G401.6 (cell line): ENCODE results near the gene PRX.
"Not testable (repeated sequence)": the region's sequence is repeated elsewhere in the genome, so short reads cannot be mapped to it uniquely, and the experiment has no call there.

ENCODE experiments used
- FAIRE-seq: peaks from 2 replicates; lab custom pipeline; 2012; peaks lifted over from hg19 to GRCh38; lab: Jason Lieb, UNC

PRX gene, protein sequence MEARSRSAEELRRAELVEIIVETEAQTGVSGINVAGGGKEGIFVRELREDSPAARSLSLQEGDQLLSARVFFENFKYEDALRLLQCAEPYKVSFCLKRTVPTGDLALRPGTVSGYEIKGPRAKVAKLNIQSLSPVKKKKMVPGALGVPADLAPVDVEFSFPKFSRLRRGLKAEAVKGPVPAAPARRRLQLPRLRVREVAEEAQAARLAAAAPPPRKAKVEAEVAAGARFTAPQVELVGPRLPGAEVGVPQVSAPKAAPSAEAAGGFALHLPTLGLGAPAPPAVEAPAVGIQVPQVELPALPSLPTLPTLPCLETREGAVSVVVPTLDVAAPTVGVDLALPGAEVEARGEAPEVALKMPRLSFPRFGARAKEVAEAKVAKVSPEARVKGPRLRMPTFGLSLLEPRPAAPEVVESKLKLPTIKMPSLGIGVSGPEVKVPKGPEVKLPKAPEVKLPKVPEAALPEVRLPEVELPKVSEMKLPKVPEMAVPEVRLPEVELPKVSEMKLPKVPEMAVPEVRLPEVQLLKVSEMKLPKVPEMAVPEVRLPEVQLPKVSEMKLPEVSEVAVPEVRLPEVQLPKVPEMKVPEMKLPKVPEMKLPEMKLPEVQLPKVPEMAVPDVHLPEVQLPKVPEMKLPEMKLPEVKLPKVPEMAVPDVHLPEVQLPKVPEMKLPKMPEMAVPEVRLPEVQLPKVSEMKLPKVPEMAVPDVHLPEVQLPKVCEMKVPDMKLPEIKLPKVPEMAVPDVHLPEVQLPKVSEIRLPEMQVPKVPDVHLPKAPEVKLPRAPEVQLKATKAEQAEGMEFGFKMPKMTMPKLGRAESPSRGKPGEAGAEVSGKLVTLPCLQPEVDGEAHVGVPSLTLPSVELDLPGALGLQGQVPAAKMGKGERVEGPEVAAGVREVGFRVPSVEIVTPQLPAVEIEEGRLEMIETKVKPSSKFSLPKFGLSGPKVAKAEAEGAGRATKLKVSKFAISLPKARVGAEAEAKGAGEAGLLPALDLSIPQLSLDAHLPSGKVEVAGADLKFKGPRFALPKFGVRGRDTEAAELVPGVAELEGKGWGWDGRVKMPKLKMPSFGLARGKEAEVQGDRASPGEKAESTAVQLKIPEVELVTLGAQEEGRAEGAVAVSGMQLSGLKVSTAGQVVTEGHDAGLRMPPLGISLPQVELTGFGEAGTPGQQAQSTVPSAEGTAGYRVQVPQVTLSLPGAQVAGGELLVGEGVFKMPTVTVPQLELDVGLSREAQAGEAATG (N-terminal part only)

DNA sequence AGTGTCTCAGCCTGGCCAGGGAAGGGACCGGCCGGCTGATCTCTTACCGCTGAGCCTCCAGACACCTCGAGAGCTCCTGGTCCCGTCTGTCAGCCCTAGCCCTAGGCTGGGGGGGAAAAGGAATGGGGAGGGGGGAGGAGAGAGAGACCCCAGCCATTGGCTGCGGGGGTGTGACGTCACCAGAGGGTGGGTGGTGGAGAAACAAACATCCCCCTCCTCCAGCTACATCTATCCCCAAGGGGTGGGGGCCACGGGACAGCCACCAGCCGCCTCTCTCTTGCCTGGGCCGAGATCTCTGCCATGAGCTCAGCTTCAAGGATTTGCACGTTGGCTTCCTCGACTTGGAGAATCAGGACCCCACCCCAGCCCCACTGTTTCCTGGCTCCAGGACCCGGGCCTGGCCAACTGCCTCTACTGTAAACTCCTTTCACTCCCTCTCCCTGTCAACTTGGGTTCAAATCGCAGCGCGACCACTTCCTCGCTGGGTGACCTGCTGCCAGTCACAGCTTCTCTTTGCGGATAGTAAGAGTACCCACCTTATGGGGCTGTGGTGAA is at the start of gene PRX:
Gene PRX, minus strand, starts transcription at position 88 of the 555 bp plus-strand sequence. CDS start 5,446 bp downstream, outside the sequence.
- FAIRE-seq: no peak

DNA sequence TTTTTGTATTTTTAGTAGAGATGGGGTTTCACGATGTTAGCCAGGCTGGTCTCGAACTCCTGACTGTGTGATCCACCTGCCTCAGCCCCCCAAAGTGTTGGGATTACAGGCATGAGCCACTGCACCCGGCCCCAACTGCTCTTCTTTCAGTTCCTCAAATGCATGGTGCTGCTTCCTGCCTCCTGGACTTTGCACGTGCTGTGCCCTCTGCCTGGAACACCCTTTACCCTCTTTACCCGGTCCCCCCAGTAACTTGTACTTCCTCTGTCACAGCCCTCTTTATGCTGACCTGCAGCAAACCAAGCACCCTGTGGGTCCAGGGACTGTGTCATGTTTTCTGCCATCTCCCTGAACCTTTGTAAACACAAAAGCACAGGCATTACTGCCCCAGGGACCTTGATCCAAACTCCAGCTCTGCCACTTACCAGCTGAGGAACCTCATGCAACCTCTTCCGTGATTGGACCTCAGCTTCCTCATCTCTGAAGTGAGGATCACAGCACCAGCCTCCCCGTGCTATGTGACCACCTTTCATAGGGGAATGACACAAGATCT is 48.6 kb upstream of the PRX start:
- FAIRE-seq: no peak

DNA sequence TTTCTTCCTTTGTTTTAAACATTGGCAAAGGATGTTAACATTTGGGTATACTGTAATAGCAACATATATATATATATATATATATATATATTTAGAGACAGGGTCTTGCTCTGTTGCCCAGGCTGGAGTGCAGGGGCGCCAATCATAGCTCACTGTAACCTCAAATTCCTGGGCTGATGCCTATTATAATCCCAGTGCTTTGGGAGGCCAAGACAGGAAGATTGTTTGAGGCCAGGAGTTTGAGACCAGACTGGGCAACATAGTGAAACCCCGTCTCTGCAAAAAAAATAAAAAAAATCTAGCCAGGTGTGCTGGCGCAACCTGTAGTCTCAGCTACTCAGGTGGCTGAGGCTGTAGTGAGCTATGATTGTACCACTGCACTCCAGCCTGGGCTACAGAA is 47.0 kb upstream of the PRX start:
- FAIRE-seq: no peak

DNA sequence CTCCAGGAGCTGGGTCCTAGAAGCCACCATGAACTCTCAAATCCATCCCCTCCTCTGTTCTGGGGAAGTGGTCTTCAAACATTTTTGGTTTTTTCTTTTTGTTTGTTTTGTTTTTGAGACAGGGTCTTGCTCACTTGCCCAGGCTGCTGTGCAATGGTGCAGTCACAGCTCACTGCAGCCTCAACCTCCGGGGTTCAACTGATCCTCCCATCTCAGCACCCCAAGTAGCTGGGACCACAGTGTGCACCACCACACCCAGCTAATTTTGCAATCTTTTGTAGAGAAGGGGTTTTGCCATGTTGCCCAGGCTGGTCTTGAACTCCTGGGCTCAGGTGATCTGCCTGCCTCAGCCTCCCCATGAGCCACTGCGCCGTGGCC is 45.4 kb upstream of the PRX start:
- no peak for FAIRE-seq

DNA sequence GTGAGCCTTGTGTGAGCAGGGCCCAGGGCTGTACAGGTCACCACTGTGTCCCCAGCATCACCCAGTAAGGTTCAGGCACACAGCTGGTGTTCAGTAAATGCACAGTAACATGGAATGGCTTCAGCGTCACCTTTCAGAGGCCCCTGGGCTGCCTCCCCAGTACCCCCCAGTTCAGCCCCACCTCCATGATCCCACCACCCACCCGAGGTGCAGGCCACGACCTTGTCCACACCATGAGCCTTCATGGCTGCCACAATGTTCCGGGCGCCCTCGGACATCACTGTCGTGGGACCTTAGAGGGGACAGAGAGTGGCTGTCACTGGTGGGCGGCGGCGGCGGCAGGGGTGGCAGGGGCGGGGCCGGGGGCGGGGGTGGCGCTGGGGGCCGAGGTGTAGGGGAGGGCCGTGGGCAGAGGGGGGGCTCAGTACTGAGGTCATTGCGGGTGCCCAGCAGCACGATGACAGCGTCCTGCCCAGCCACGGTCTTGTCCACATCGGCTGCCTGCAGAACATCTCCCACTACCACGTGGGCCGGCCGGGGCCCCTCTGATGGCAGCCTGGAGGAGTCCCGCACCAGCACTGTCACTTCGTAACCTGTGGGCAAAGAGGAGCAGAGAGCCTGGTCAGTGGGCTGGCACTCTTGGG is 44.9 kb upstream of the PRX start:
- FAIRE-seq: no peak

DNA sequence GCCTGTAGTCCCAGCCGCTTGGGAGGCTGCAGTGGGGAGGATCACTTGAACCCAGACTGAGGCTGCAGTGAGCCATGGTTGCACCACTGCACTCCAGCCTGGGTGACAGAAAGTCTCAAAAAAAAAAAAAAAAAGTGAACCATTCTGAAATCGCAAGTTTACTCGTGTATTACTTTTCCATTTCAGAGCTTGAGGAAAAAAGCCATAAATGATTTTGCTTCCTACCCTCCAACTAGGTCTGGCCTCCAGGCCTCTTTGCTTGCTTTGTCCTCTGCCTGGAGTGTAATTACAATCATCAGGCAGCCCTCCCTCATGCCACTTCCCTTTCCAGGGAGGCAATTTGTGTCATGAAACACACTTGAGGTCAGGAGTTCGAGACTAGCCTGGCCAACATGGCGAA is 43.9 kb upstream of the PRX start:
- no peak for FAIRE-seq

DNA sequence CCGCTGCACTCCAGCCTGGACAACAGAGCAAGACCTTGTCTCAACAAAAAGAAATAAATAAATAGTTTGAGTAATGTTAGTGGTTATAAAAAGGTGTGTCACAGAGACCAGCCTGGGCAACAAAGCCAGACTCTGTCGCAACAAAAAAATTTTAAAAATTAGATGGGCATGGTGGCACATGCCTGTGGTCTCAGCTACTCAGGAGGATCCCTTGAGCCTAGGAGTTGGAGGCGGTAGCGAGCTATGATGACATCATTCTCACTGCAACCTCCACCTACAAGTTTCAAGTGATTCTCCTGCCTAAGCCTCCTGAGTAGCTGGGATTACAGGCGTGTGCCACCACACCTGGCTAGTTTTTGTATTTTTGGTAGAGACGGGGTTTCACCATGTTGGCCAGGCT is 40.8 kb upstream of the PRX start:
- not testable (repeated sequence) for FAIRE-seq

DNA sequence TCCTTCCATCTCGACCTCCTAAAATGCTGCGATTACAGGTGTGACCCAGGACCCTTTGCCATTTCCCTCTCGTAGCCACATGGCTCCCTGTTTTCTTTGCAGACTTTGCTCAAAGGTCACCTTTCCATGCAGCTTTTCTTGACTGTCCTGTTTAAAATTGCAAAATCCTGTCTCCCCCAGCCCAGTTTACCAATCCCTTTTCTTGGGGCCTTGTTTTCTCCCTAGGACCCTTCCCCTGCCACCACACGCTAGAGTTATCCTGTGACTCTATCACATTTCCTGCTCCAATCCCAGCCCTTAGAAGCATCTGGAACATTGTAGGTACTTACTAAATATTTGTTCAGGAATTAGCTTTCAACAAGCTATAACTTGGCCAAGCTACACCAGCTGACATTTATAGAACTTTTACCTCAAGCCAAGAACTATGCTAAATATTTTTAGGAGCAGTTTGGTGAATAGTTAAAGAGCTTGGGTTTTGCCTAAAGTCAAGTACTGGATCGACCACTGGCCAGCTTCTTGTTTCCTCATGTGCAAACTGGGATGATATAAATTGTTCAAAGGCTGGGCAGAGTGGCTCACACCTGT is 40.1 kb upstream of the PRX start:
- no peak for FAIRE-seq

DNA sequence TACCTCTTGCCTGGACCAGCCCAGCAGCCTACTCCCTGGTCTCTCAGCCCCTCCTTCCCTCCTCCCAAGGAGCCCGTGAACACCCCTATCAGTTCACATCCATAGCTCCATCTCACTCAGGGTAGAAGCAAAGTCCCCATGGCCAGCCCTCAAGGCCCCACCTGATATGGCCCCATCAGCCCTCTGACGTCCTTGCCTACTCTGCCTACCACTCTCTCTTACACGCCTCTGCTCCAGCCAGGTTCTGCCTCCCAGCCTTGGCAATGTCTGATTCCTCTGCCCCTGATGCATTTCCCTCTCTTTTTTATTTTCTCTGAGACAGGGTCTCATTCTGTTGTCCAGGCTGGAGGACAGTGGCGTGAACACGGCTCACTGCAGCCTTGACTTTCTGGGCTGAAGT is 38.8 kb upstream of the PRX start:
- no peak for FAIRE-seq

DNA sequence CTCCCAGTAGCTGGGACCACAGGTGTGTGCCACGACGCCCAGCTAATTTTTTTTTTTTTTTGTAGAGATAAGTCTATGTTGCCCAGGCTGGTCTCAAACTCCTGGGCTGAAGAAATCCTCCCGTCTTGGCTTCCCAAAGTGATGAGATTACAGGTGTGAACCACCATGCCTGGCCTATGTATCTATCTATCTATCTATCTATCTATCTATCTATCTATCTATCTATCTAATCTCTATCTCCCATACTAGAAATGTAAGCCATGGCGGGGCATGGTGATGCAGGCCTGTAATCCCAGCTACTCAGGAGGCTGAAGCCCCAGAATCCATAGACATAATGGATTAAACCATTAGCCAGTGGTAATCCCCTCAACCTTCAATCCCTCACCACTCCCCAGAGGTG is 37.5 kb upstream of the PRX start:
- no peak for FAIRE-seq

DNA sequence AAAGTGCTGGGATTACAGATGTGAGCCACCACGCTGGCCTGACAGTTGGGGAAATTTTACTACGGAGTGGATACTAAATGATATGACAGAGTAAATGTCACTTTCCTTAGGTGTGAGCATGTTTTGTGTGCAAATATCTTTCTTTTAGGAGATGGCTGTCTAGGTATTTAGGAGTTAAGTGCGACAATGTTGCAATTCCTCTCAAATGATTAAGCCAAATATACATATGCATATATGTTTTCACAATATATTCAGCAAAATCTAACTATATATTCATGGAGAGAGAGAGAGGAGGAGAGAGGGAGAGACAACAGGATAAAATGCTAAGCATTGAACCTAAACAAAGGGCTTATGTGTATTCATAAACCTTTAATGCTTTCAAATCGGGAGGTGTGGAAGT is 36.3 kb upstream of the PRX start:
- FAIRE-seq: no peak

DNA sequence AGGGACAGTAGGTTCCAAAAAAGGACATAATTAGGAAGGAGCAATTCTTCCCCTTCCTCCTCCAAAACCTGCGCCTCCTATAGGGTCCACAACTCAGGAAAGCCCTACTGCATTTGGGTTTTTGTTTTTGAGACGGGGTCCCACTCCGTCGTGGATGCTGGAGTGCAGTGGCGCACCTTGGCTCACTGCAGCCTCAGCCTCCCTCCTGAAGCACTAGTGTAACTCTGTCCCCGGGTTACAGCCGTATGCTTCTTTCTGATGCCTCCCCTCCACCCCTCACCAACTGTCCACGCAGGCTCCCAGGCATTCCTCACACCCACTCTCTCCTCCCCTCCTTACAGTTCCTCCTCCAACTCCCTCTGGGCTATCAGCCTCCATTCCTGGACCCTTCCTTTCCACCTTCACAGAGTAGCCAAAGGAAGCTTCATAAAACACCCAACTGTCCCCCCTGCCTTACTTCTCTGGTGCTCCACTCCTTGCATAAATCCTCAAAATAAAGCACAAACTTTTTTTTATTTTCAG is 33.1 kb upstream of the PRX start:
- no peak for FAIRE-seq

DNA sequence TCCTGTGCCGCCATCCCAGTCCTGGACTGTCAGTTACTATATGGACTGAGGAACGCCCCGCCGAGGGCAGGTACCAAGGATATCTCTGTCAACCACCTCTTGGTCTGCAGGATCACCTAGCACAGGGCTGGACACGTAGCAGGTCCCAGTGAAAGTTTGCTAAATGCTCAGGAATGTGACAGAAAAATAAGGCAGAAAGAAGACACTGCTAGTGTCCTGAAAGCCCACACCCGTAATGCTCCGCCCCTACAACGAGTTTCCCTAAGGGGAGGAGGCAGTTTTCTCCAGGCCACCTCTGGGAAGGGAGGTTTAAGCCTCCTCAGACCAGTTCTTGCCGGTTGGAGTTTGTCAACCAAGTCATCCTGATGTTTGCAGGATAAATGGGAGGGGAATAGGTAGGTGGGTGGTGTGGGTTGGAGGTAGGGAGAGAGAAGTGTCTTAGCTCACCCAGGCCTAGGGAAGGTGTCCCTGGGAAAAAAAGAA is 32.6 kb upstream of the PRX start:
- no peak for FAIRE-seq

DNA sequence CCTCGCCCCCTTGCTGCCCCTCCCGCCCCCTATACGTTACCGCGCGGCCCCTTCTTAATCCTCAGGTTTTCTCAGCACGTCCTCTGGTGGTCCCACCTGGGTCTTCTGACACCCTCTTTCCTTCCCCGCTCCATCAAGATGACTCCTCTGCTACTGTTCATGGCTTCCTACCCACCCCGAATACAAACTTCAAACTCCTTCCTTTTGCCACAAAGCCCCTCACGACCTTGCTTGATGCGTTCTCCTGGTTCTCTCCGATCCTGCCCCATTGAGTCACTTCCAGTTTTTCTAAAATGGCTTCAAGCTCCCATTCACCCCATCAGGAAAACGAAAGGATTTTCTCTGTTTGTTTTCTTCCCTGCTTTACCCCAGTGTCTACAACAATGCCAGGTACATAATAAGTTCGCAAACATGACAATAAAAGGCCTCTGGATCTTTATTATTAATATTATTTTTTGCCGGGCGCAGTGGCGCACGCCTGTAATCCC is 31.7 kb upstream of the PRX start:
- no peak for FAIRE-seq

DNA sequence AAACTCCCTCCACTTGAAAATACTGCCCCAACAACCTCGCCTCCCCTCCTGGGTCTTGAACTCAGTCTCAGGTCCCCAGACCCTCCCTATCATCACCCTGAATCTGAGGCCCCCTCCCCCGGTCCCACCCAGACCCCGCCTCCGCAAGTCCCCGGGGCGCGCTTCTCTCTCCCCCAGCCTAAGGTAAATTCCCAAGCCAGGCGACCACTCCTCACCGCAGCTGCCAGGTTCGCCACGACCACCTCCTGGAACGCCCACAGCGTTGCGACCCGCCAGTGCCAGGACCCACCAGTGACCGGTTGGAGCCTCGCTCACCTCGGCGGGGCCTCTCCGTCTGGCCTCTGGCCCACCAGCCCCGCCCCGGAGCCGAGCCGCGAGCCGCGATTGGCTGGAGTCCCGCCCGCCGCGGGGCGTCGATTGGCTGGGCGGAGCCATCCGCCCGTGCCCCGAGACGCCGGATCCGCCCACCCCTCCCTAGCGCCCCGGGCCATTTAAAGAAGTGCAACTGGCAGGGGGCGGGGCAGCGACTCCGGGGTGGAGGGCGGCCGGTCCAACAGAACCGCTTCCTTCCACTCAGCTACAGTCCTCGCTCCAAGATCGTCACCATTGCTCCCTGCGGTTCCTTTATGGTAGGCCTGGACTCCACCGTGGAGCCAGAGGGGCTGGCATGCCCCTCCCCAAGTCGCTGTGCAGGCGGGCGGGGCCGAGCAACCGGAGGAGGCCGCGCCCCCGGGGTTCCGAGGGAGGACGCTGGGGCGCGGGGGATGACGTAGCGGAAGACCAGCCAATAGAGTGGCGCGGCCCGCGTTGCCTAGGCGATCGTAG is 31.0 kb upstream of the PRX start, which contains the start of gene SERTAD3:
Gene SERTAD3, minus strand, starts transcription at position 336 of the 825 bp plus-strand sequence. CDS start 2,255 bp downstream, outside the sequence.
- FAIRE-seq: peak; percentile 77

DNA sequence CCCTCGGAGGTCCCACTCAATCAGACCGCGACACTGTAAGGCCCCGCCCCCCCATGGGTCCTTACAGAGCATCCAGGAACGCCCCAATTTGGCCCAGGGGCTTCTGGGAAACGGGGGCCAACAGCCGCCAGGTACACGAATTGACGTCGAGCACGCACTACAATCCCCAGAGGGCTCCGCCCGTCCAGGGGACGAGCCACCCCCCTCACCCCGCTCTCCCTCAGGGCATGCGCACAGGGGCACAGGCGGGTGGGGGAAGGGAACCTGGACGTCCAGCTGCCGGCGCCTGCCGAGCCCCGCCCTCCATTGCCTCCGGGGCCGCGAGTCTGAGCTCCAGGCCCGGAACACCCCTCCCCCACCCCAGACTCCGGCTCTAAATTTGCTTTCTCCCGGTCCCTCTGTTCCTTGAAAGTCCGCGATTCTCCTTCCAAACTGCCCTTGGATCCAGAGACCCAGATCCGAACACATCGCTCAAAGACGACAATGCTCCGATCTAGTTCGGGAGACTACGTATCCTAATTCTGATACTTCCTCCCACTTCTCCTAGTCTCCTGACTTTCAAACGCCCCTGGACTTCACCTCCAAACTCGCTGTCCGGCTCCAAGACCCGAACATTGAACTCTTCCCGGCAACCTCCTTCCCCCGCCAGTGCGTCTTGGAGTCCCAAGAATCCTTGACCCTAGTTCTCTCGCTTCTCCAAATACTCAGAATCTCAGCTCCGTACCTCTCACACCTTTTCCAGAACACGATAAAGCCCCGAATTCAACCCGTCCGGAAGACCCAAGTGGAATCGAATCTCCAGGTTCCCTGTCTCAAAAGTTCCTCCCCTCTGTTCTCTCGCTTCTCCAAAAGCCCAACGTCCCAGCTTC is 30.2 kb upstream of the PRX start:
- peak; percentile 98 for FAIRE-seq

DNA sequence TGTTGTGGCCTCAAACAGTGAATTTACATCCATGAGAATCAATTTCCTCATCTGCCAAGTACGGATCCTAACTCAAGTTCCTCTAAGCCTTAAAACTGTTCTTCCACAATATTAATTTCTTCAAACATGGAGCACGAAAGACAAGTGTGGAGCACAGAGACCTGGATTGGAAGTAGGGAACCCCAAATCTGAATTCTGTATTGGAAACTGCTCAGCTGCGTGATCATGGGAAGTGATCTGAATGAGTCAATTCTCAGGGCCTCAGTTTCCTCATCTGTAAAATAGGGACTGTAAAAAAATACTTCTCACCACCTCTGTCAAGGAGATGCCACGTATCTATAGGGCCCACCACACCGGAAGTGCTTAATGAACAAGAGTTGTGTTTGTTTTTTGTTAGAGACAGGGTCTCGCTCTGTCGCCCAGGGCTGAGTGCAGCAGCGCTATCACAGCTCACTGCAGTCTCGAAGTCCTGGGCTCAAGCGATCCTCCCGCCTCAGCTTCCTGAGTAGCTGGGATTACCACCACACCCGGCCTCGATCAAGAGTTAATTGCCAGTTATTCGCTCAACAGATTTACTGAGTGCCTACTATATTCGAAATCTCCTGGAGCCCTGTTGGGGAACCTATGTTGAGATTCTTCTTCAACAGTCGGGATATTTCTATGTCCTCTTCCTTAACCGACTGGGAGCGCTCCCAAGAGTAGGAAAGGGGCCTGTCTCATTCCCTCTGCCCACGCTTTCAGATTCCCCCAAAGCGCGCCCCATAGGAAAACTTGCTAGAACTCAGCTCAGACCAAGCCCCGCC is 29.4 kb upstream of the PRX start:
- no peak for FAIRE-seq
